SH-SY5Y (cell line): ENCODE measurements around the gene TEKT3.

Experiments used
- GATA2 ChIP-seq: IDR thresholded peaks from 2 replicates; pipeline ENCODE4 v1.6.1; 2011; ENCODE audit warnings: mild to moderate bottlenecking, low read depth, low read length
- GATA3 ChIP-seq: IDR thresholded peaks from 2 replicates; pipeline ENCODE4 v1.6.1; 2011; ENCODE audit warnings: low read depth, mild to moderate bottlenecking, low read length, moderate library complexity

DNA sequence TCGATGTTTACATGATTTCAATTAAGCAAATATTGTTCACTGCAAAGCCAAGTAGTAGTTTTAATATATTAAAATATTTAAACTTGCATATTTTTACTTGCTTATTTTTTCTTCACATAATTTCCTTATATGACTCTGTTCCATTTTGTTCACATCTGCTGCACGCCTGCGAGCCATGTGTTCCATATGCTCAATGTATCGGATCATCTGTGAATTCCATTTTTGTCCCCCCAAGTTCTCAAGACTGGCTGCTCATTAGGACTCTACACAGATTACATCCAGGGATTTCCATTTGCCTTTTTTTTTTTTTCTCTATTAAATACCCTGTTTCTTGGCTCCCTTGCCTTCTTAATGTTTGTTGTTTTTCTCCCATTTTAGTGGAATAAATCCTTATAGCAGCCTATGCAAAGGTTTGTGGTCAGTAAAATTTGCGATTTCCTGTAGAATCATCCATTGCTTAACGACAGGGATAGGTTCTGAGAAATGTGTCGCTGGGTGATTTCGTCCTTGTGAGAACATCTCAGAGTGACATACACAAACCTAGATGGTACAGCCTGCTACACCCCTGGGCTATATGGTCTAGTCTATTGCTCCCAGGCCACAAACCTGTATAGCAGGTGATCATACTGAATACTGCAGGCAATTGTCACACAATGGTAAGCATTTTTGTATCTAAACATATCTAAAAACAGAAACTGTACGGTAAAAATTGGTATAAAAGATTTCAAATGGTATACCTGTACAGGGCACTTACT, 30.2 kb upstream of the TEKT3 start:
- TF ChIP-seq GATA2 = no peak
- no peak for TF ChIP-seq GATA3
